K562 (cell line): ENCODE data around the gene TTBK2. TPM values are rescaled to one million over a fixed set of nuclear protein-coding genes. Genes with fewer than 3 reads are reported as not detected.

Experiments used
- ATAC-seq: fragments of 200-7000 bp; cut with Tn5 transposase; 3 replicates; pipeline ENCODE4 v1.9.1; 2020; ENCODE audit warnings: moderate library complexity
- Bru-seq: library from RNA; stranded (reverse); fragments of 400-500 nt; gene quantifications from one replicate; lab custom pipeline; 2021; lab: Mats Ljungman, UMichigan
- BruChase-seq, 2 experiments: library from RNA; stranded (reverse); fragments of 400-500 nt; gene quantifications; one replicate each; lab custom pipeline; 2021; lab: Mats Ljungman, UMichigan
- BruUV-seq: library from RNA; stranded (reverse); fragments of 400-500 nt; replicated peaks from 2 replicates; lab custom pipeline; 2021; lab: Mats Ljungman, UMichigan
- CTCF ChIA-PET: fragments of 300-600 bp; formaldehyde crosslinking; extraction: SDS; loops from one replicate; lab custom pipeline; 2021; ENCODE audit warnings: low intra/inter-chr PET ratio; lab: Yijun Ruan, JAX
- POLR2A ChIA-PET: fragments of 300-600, 350-650 bp; sonication (Branson Sonifier 250); formaldehyde crosslinking; extraction: SDS; loops from one replicate; lab custom pipeline; 2021; ENCODE audit warnings: antibody characterized with exemption, inconsistent platforms; lab: Yijun Ruan, JAX
- DNase-seq, 4 experiments: peaks; one replicate each; pipeline versions ENCODE4 v3.0.0 to v3.0.0-alpha.2; 2011 to 2018; ENCODE audit warnings: low spot score in 3 of 4, mixed read lengths in 3 of 4; ENCODE audit errors: extremely low read depth in 1 of 4
- FAIRE-seq: peaks from 2 replicates; lab custom pipeline; 2011; peaks lifted over from hg19 to GRCh38; lab: Jason Lieb, UNC
- H2AFZ ChIP-seq: 2 replicates; pipeline ENCODE4 v1.6.0; 2011; ENCODE audit warnings: low read depth, low read length, control low read depth, inconsistent platforms
- H3K27ac ChIP-seq: fragments of 200-600 bp; 3 replicates; pipeline ENCODE4 v1.8.0; 2011; ENCODE audit warnings: low read depth, mild to moderate bottlenecking, control low read depth, inconsistent platforms, low read length, moderate library complexity, mixed read lengths; ENCODE audit errors: extremely low read depth
- H3K27me3 ChIP-seq, 2 experiments: fragments of 300-600 bp in 1 of 2; 2 replicates in 1 of 2; 3 replicates in 1 of 2; pipeline versions ENCODE4 v1.6.0 to v1.8.0; 2011; ENCODE audit warnings: inconsistent platforms in 2 of 2, low read length in 2 of 2, mild to moderate bottlenecking in 1 of 2, mixed read lengths in 1 of 2, moderate library complexity in 1 of 2; ENCODE audit not compliant: control insufficient read depth in 2 of 2, insufficient read depth in 2 of 2
- H3K36me3 ChIP-seq: fragments of 300-600 bp; 3 replicates; pipeline ENCODE4 v1.8.0; 2011; ENCODE audit warnings: mild to moderate bottlenecking, low read length, inconsistent platforms; ENCODE audit not compliant: control insufficient read depth, insufficient read depth
- H3K4me1 ChIP-seq, 2 experiments: fragments of 200-600 bp in 1 of 2; replicated peaks in 1 of 2; 2 replicates in 1 of 2; 3 replicates in 1 of 2; pipeline versions ENCODE4 v1.5.1 to v1.8.0; 2011; ENCODE audit warnings: inconsistent platforms in 2 of 2, low read length in 2 of 2, mild to moderate bottlenecking in 1 of 2, mixed read lengths in 1 of 2, moderate library complexity in 1 of 2; ENCODE audit not compliant: control insufficient read depth in 2 of 2, insufficient read depth in 2 of 2
- H3K4me2 ChIP-seq: 2 replicates; pipeline ENCODE4 v1.6.1; 2011; ENCODE audit warnings: low read length, control low read depth, inconsistent platforms, mixed read lengths; ENCODE audit not compliant: insufficient read depth
- H3K4me3 ChIP-seq: fragments of 200-600 bp; sonication (generic), shearing (Covaris generic); 2 replicates; pipeline ENCODE4 v1.5.1; 2016; ENCODE audit warnings: control low read depth, inconsistent platforms
- H3K79me2 ChIP-seq: fragments of 200-600 bp; 3 replicates; pipeline ENCODE4 v1.8.0; 2011; ENCODE audit warnings: low read length, inconsistent platforms; ENCODE audit not compliant: control insufficient read depth, insufficient read depth
- H3K9ac ChIP-seq, 2 experiments: 2 replicates each; pipeline versions ENCODE4 v1.6.0 to v1.6.1; 2011; ENCODE audit warnings: low read depth in 2 of 2, low read length in 2 of 2, control low read depth in 1 of 2, inconsistent platforms in 1 of 2, mild to moderate bottlenecking in 1 of 2, mixed read lengths in 1 of 2; ENCODE audit not compliant: insufficient read depth in 1 of 2
- H3K9me1 ChIP-seq: one replicate; pipeline ENCODE4 v1.6.0; 2011; ENCODE audit warnings: inconsistent platforms, mild to moderate bottlenecking, low read length, moderate library complexity; ENCODE audit not compliant: control insufficient read depth, insufficient read depth
- H3K9me3 ChIP-seq: replicated peaks from 2 replicates; pipeline ENCODE4 v1.5.1; 2011; ENCODE audit warnings: low read depth, low read length, inconsistent platforms; ENCODE audit not compliant: control insufficient read depth, insufficient read depth
- H4K20me1 ChIP-seq: replicated peaks from 2 replicates; pipeline ENCODE4 v1.6.1; 2011; ENCODE audit warnings: low read length, inconsistent platforms, mixed read lengths; ENCODE audit not compliant: control insufficient read depth, insufficient read depth
- CXXC5 ChIP-seq: fragments of 250-450 bp; sonication (Bioruptor Pico); IDR thresholded peaks from 2 replicates; pipeline ENCODE4 v1.8.0; 2022; ENCODE audit warnings: inconsistent platforms, mild to moderate bottlenecking, moderate library complexity
- GABPA ChIP-seq: fragments of 200-800 bp; sonication (Bioruptor generic); conservative IDR thresholded peaks from 2 replicates; pipeline ENCODE4 v1.6.1; 2016; ENCODE audit warnings: low read depth, missing genetic modification characterization, missing compliant biosample characterization
- NBN ChIP-seq: fragments of 450-650 bp; IDR thresholded peaks from 2 replicates; pipeline ENCODE4 v1.6.1; 2016; ENCODE audit warnings: low read depth, mild to moderate bottlenecking
- NONO ChIP-seq, 2 experiments: fragments of 200-400 bp in 1 of 2; fragments of 450-650 bp in 1 of 2; formaldehyde crosslinking in 1 of 2; IDR thresholded peaks; 2 replicates each; pipeline ENCODE4 v1.6.1; 2017; ENCODE audit warnings: low read depth in 2 of 2, mild to moderate bottlenecking in 2 of 2, moderate library complexity in 2 of 2, low read length in 1 of 2
- TAF1 ChIP-seq: IDR thresholded peaks from 2 replicates; pipeline ENCODE4 v1.6.1; 2011; ENCODE audit warnings: mild to moderate bottlenecking, low read length, moderate library complexity; ENCODE audit not compliant: insufficient read depth, control insufficient read depth, severe bottlenecking; ENCODE audit errors: extremely low read depth
- XRCC4 ChIP-seq: IDR thresholded peaks from one replicate; pipeline ENCODE4 v1.6.1; 2011; ENCODE audit not compliant: insufficient read depth, insufficient read length; ENCODE audit errors: extremely low read depth
- ZNF197 ChIP-seq: fragments of 200-800 bp; sonication (Bioruptor generic); IDR thresholded peaks from 2 replicates; pipeline ENCODE4 v1.6.1; 2016; ENCODE audit warnings: low read depth, missing genetic modification characterization, missing compliant biosample characterization
- ZNF445 ChIP-seq: fragments of 250-450 bp; sonication (Bioruptor Pico); IDR thresholded peaks from 2 replicates; pipeline ENCODE4 v1.4.0; 2020; ENCODE audit warnings: low read depth, mild to moderate bottlenecking, moderate library complexity
- WGBS: fragments of 100-300 bp; shearing (Covaris generic); methylation state at CpG from one replicate; pipeline ENCODE4 v1.1.6; 2016; ENCODE audit warnings: low coverage, mixed read lengths; ENCODE audit not compliant: insufficient coverage; ENCODE audit errors: missing lambda C conversion rate; 5-methylcytosine and 5-hydroxymethylcytosine counted together
- in situ Hi-C: fragments of 300-500 bp; cut with MboI; formaldehyde crosslinking; loops from 4 replicates; pipeline ENCODE4 v1.15.0; 2018; ENCODE audit warnings: inconsistent platforms, mixed read lengths
- intact Hi-C: fragments of 100-400 bp; cut with micrococcal nuclease; formaldehyde crosslinking; loops from 2 replicates; pipeline ENCODE4 v1.14.2; 2022
- long read RNA-seq, 3 experiments: library from polyadenylated mRNA in 2 of 3; library from RNA in 1 of 3; unstranded in 2 of 3; stranded (forward) in 1 of 3; transcript quantifications; one replicate each; pipeline ENCODE4 v2.0.0, GENCODE V29; 2019 to 2022
- polyA minus RNA-seq, 3 experiments: library from RNA; depleted of rRNA, polyadenylated mRNA; stranded (reverse); fragments of >200 nt; gene quantifications; 2 replicates each; pipeline ENCODE4 v1.2.3, GENCODE V29; 2011
- polyA plus RNA-seq, 8 experiments: library from polyadenylated mRNA; depleted of rRNA in 4 of 8; stranded (reverse) in 5 of 8; unstranded in 3 of 8; fragments of >200 nt; fragmentation: Nextera tagmentation in 2 of 8; fragmentation: Illumina TruSeq in 1 of 8; extraction: Ambion mirVana in 2 of 8; extraction: Trizol in 1 of 8; gene quantifications; 2 replicates each; pipeline versions ENCODE4 v1.2.1 to v1.2.3, GENCODE V29; 2011 to 2014; ENCODE audit warnings: inconsistent platforms in 1 of 8, missing spikeins in 1 of 8
- total RNA-seq, 7 experiments: library from RNA; depleted of rRNA in 6 of 7; stranded (reverse); fragments of >200 nt in 6 of 7; fragmentation: Illumina TruSeq in 2 of 7; extraction: Trizol in 2 of 7; gene quantifications; 2 replicates each; pipeline versions ENCODE4 v1.2.1 to v1.2.3, GENCODE V29; 2011 to 2021; ENCODE audit warnings: low replicate concordance in 1 of 7
- TF ChIP-seq, protein P1 (sequence below), 2 experiments: fragments of 150-350 bp in 1 of 2; IDR thresholded peaks; 2 replicates each; pipeline ENCODE4 v1.6.1; 2012 to 2016; ENCODE audit warnings: low read depth in 2 of 2, low read length in 2 of 2, mild to moderate bottlenecking in 1 of 2, moderate library complexity in 1 of 2
- TF ChIP-seq, protein P2 (sequence below): fragments of 450-650 bp; IDR thresholded peaks from 2 replicates; pipeline ENCODE4 v1.6.1; 2016; ENCODE audit warnings: antibody characterized with exemption

The TTBK2 gene
- 10.0 and 27.3 TPM in 2 replicates for total RNA-seq (2011; cell fraction: chromatin; rRNA removed; ENCODE audit: low replicate concordance)
- 6.7 and 8.4 TPM in 2 replicates for total RNA-seq (2011; cell fraction: nucleolus; rRNA removed)
- total RNA-seq (2011; cell fraction: nucleoplasm; rRNA removed) = 13.1 and 14.7 TPM in 2 replicates
- 3.7 and 4.4 TPM in 2 replicates for total RNA-seq (2014; rRNA removed)
- 7.0 and 7.1 TPM in 2 replicates for total RNA-seq (2014; rRNA removed; fragmentation: Illumina TruSeq; extraction: Trizol)
- total RNA-seq (2015; rRNA removed; fragmentation: Illumina TruSeq; extraction: Trizol) = 5.7 and 6.1 TPM in 2 replicates
- total RNA-seq (2021) = 8.0 and 8.5 TPM in 2 replicates
- 6.4 and 7.9 TPM in 2 replicates for polyA plus RNA-seq (2011; rRNA removed)
- 1.4 and 4.2 TPM in 2 replicates for polyA plus RNA-seq (2011; cell fraction: cytosol; rRNA removed)
- 8.2 and 10.5 TPM in 2 replicates for polyA plus RNA-seq (2011; cell fraction: nucleus; rRNA removed)
- polyA plus RNA-seq (2012) = 3.1 and 5.6 TPM in 2 replicates
- 4.1 and 4.8 TPM in 2 replicates for polyA plus RNA-seq (2014; fragmentation: Illumina TruSeq; extraction: Trizol)
- polyA plus RNA-seq (2014; fragmentation: Nextera tagmentation; extraction: Ambion mirVana) = 1 to 10 TPM in 1 of 2 experiments, under 1 TPM in 1; 0.89 to 1.2 TPM
- 3.2 and 4.0 TPM in 2 replicates for polyA plus RNA-seq (2014; rRNA removed)
- 15.6 and 21.6 TPM in 2 replicates for polyA minus RNA-seq (2011; rRNA and poly(A)+ RNA removed)
- 4.6 and 6.6 TPM in 2 replicates for polyA minus RNA-seq (2011; cell fraction: cytosol; rRNA and poly(A)+ RNA removed)
- polyA minus RNA-seq (2011; cell fraction: nucleus; rRNA and poly(A)+ RNA removed) = 5.3 and 11.1 TPM in 2 replicates
- Bru-seq, nascent RNA = percentile 62 among the genes with signal in this experiment
- BruChase-seq, experiment 1, labeled RNA remaining after a 2-hour chase = percentile 72 among the genes with signal in this experiment
- BruChase-seq, experiment 2, labeled RNA remaining after a 6-hour chase = percentile 76 among the genes with signal in this experiment
- long read RNA-seq, experiment 1, partial matches to known transcripts = 1 of 12 reads
- long read RNA-seq, experiment 1, other reads (novel, unspliced or antisense) = 11 of 12 reads
- long read RNA-seq, experiment 2, partial matches to known transcripts = 1 of 7 reads
- long read RNA-seq, experiment 2, other reads (novel, unspliced or antisense) = 6 of 7 reads
- long read RNA-seq, experiment 3 = 0 reads

DNA sequence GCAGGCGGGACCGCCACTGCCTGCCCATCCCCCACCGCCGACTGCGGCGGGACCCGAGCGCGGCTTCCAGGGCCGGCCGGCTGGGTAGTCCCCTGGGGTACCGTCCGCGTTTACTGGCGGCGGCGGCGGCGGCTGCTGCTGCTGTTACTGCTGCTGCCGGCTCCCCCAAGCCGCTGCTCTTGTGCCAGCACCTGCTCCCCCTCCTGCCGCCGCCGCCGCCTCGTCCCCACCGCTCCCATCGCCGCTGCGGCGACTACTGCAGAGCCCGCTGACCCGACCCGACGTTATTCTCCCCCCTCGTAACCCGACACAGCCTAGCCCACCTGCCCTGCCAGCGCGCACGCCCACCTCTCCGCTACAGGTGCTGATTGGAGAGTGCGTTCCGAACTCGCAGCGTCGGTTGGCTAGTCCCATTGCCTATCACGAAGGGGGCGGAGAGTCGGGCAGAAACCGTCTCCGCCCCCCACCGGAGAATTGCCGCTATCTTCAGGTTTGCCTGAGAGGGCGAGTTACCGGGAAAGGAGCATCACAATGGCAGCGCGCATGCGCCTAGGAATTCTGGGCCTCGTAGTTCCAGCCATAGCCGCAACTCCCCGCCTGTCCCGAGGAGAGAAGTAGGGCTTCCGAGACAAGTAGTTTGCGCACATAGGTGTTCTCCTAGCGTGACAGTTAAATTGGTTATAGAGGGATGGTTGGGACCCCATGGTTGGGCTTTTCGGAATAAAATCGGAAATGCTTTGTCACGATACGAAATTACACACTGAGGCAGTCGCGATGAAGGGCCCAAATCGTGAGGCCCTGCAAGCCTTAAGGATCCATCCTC is at the start of gene TTBK2:
Gene TTBK2 (minus strand): TSS at position 260 of the 823 bp plus-strand sequence. CDS start 42,161 bp downstream, outside the sequence.
- no peaks in the 10 kb centered on the region for H3K36me3 ChIP-seq
- H3K4me3 ChIP-seq = peak within 1 kb of the TSS; percentile 78
- ChIA-PET CTCF (interaction anchor here (0.6 kb wide), 1 partner anchor 183 kb away, joined by 5 read pairs; no protein-coding TSS in a partner anchor), POLR2A (interaction anchor here (0.7 kb wide), 2 partner anchors 205 to 754 kb away, joined by 3 to 4 read pairs; no protein-coding TSS in a partner anchor)
- H3K4me1 ChIP-seq = peaks cover 5 to 11% of the 10 kb centered on the region in 2 experiments
- no TSS peak for BruUV-seq
- WGBS = 8% methylated on average over 63 of the region's 72 CpGs
- H3K79me2 ChIP-seq = peaks cover 43% of the 10 kb centered on the region
- no peaks in the 10 kb centered on the region for H3K27me3 ChIP-seq
- peak; percentile 100 for FAIRE-seq
- peak; percentile 99 for ATAC-seq
- intact Hi-C loops = loop anchor here (2.0 kb wide), 1 partner anchor 186 kb away; no protein-coding TSS in a partner anchor
- H3K4me2 ChIP-seq = peak within 1 kb of the TSS; percentile 94
- peak; percentile 97 to 99 (median 98) for DNase-seq
- peak within 1 kb of the TSS; percentile 52 for H3K27ac ChIP-seq
- no peaks in the 10 kb centered on the region; the same call in 1 of the 2 replicates for H4K20me1 ChIP-seq
- no peaks in the 10 kb centered on the region for H3K9me3 ChIP-seq
- H3K9ac ChIP-seq = peak within 1 kb of the TSS; percentile 63 to 89
- peak within 1 kb of the TSS; percentile 100 for H2AFZ ChIP-seq
- in situ Hi-C loops = no loop called here
- no peaks in the 10 kb centered on the region for H3K9me1 ChIP-seq
- peak; percentile 96 for TF ChIP-seq CXXC5 (CRISPR knock-in tag)
- TF ChIP-seq NONO (IDR thresholded peaks at IDR 0.05; ENCODE audit: low read depth in 2 of 2, low read length in 1 of 2) = peak in 1 of 2 experiments; percentile 74; a peak in 1 of 4 replicates
- TF ChIP-seq, protein P1, sequence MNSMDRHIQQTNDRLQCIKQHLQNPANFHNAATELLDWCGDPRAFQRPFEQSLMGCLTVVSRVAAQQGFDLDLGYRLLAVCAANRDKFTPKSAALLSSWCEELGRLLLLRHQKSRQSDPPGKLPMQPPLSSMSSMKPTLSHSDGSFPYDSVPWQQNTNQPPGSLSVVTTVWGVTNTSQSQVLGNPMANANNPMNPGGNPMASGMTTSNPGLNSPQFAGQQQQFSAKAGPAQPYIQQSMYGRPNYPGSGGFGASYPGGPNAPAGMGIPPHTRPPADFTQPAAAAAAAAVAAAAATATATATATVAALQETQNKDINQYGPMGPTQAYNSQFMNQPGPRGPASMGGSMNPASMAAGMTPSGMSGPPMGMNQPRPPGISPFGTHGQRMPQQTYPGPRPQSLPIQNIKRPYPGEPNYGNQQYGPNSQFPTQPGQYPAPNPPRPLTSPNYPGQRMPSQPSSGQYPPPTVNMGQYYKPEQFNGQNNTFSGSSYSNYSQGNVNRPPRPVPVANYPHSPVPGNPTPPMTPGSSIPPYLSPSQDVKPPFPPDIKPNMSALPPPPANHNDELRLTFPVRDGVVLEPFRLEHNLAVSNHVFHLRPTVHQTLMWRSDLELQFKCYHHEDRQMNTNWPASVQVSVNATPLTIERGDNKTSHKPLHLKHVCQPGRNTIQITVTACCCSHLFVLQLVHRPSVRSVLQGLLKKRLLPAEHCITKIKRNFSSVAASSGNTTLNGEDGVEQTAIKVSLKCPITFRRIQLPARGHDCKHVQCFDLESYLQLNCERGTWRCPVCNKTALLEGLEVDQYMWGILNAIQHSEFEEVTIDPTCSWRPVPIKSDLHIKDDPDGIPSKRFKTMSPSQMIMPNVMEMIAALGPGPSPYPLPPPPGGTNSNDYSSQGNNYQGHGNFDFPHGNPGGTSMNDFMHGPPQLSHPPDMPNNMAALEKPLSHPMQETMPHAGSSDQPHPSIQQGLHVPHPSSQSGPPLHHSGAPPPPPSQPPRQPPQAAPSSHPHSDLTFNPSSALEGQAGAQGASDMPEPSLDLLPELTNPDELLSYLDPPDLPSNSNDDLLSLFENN (IDR thresholded peaks at IDR 0.05; ENCODE audit: low read depth in 2 of 2, low read length in 2 of 2) = no peak
- TF ChIP-seq, protein P2, sequence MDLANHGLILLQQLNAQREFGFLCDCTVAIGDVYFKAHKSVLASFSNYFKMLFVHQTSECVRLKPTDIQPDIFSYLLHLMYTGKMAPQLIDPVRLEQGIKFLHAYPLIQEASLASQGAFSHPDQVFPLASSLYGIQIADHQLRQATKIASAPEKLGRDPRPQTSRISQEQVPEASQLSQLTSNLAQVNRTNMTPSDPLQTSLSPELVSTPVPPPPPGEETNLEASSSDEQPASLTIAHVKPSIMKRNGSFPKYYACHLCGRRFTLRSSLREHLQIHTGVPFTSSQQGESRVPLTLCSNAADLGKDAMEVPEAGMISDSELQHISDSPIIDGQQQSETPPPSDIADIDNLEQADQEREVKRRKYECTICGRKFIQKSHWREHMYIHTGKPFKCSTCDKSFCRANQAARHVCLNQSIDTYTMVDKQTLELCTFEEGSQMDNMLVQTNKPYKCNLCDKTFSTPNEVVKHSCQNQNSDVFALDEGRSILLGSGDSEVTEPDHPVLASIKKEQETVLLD = peak; percentile 93
- no peak for TF ChIP-seq XRCC4
- TF ChIP-seq GABPA = peak; percentile 28; the same call in 1 of the 2 replicates
- peak; percentile 24 for TF ChIP-seq TAF1
- no peak for TF ChIP-seq ZNF197 (CRISPR knock-in tag)
- TF ChIP-seq ZNF445 = no peak
- 0 out of 2 replicates have a peak, but pooled peaks have one; percentile 30 for TF ChIP-seq NBN
